SK-N-SH (cell line): ENCODE measurements around the gene TBL1X. TPM values are rescaled to one million over a fixed set of nuclear protein-coding genes. Genes with fewer than 3 reads are reported as not detected.
A peak's percentile ranks its signal among the peaks of the same experiment; 100 is the strongest.

Experiments
- CTCF ChIA-PET: fragments of 300-600, 350-600 bp; formaldehyde crosslinking; extraction: SDS; loops from one replicate; lab custom pipeline; 2021; lab: Yijun Ruan, JAX
- POLR2A ChIA-PET: fragments of 350-600 bp; sonication (Branson Sonifier 250); formaldehyde crosslinking; extraction: SDS; loops from one replicate; lab custom pipeline; 2020; ENCODE audit warnings: antibody characterized with exemption, inconsistent platforms; lab: Yijun Ruan, JAX
- DNase-seq: peaks from one replicate; pipeline ENCODE4 v3.0.0; 2012
- H2AFZ ChIP-seq: fragments of 200-600 bp; sonication (generic); 2 replicates; pipeline ENCODE4 v1.8.1; 2016; ENCODE audit warnings: antibody characterized with exemption, mild to moderate bottlenecking, low read depth
- H3F3A ChIP-seq: fragments of 200-600 bp; sonication (generic); replicated peaks from 2 replicates; pipeline ENCODE3; 2016; ENCODE audit warnings: antibody characterized with exemption, mild to moderate bottlenecking; ENCODE audit not compliant: insufficient read depth
- H3K27ac ChIP-seq, 2 experiments: fragments of 200-500 bp in 1 of 2; fragments of 200-600 bp in 1 of 2; sonication (Bioruptor generic) in 1 of 2; sonication (generic), shearing (Covaris generic) in 1 of 2; 2 replicates each; pipeline versions ENCODE4 v1.5.1 to v1.6.1; 2014 to 2016; ENCODE audit warnings: low read depth in 2 of 2, inconsistent platforms in 1 of 2, low read length in 1 of 2, mild to moderate bottlenecking in 1 of 2, mixed read lengths in 1 of 2
- H3K27me3 ChIP-seq: fragments of 200-600 bp; sonication (generic), shearing (Covaris generic); 2 replicates; pipeline ENCODE4 v1.6.1; 2016; ENCODE audit warnings: mixed run types; ENCODE audit not compliant: insufficient read depth
- H3K36me3 ChIP-seq, 2 experiments: fragments of 200-500 bp in 1 of 2; fragments of 200-600 bp in 1 of 2; sonication (Bioruptor generic) in 1 of 2; sonication (generic) in 1 of 2; replicated peaks in 1 of 2; 2 replicates each; pipeline versions ENCODE3 to v1.5.1; 2014 to 2016; ENCODE audit warnings: low read length in 1 of 2, mild to moderate bottlenecking in 1 of 2; ENCODE audit not compliant: insufficient read depth in 2 of 2, control insufficient read depth in 1 of 2
- H3K4me1 ChIP-seq, 2 experiments: fragments of 200-500 bp in 1 of 2; fragments of 200-600 bp in 1 of 2; sonication (Bioruptor generic) in 1 of 2; sonication (generic), shearing (Covaris generic) in 1 of 2; 2 replicates each; pipeline versions ENCODE4 v1.5.1 to v1.6.1; 2014 to 2016; ENCODE audit warnings: low read depth in 1 of 2, low read length in 1 of 2, mixed run types in 1 of 2; ENCODE audit not compliant: insufficient read depth in 2 of 2, control insufficient read depth in 1 of 2
- H3K4me2 ChIP-seq: fragments of 200-600 bp; sonication (generic), shearing (Covaris generic); 2 replicates; pipeline ENCODE4 v1.6.1; 2017; ENCODE audit warnings: mixed run types
- H3K4me3 ChIP-seq, 2 experiments: fragments of 200-500 bp in 1 of 2; fragments of 200-600 bp in 1 of 2; sonication (Bioruptor generic) in 1 of 2; sonication (generic), shearing (Covaris generic) in 1 of 2; 2 replicates each; pipeline versions ENCODE4 v1.5.1 to v1.8.1; 2014 to 2016; ENCODE audit warnings: low read depth in 2 of 2, inconsistent platforms in 1 of 2, low read length in 1 of 2, mild to moderate bottlenecking in 1 of 2, mixed read lengths in 1 of 2, moderate library complexity in 1 of 2
- H3K79me2 ChIP-seq: fragments of 200-600 bp; sonication (generic); 2 replicates; pipeline ENCODE4 v1.8.1; 2017; ENCODE audit warnings: mild to moderate bottlenecking; ENCODE audit not compliant: insufficient read depth
- H3K9ac ChIP-seq: fragments of 200-600 bp; sonication (generic); 2 replicates; pipeline ENCODE4 v1.6.1; 2017; ENCODE audit warnings: mixed run types
- H3K9me2 ChIP-seq: fragments of 200-600 bp; sonication (generic); 2 replicates; pipeline ENCODE4 v1.6.1; 2017; ENCODE audit warnings: mixed run types
- H3K9me3 ChIP-seq: fragments of 200-600 bp; sonication (generic); 2 replicates; pipeline ENCODE4 v1.6.1; 2017; ENCODE audit warnings: mixed run types, mild to moderate bottlenecking, moderate library complexity
- H4K20me1 ChIP-seq: fragments of 200-600 bp; sonication (generic); 2 replicates; pipeline ENCODE4 v1.6.1; 2017; ENCODE audit warnings: mild to moderate bottlenecking, mixed run types; ENCODE audit not compliant: insufficient read depth
- CTCF ChIP-seq: fragments of 200-600 bp; sonication (generic); IDR thresholded peaks from 2 replicates; pipeline ENCODE4 v1.6.1; 2017; ENCODE audit warnings: antibody characterized with exemption, mild to moderate bottlenecking, moderate library complexity
- ELF1 ChIP-seq: IDR thresholded peaks from 2 replicates; pipeline ENCODE4 v1.4.0; 2012
- EP300 ChIP-seq, 2 experiments: IDR thresholded peaks; 2 replicates each; pipeline versions ENCODE4 v1.4.0 to v1.6.1; 2012; ENCODE audit warnings: borderline replicate concordance in 1 of 2, low read depth in 1 of 2, low read length in 1 of 2
- FOSL2 ChIP-seq: IDR thresholded peaks from 2 replicates; pipeline ENCODE4 v1.4.0; 2012; ENCODE audit warnings: low read depth, mild to moderate bottlenecking, moderate library complexity, borderline replicate concordance
- FOXJ3 ChIP-seq: sonication (generic); formaldehyde crosslinking; IDR thresholded peaks from 2 replicates; pipeline ENCODE4 v1.5.1; 2020; ENCODE audit warnings: mild to moderate bottlenecking, missing genetic modification reagents
- FOXM1 ChIP-seq: IDR thresholded peaks from 2 replicates; pipeline ENCODE4 v1.4.0; 2012; ENCODE audit warnings: low read depth, mild to moderate bottlenecking
- GABPA ChIP-seq: IDR thresholded peaks from 2 replicates; pipeline ENCODE4 v1.4.0; 2012; ENCODE audit warnings: low read depth, mild to moderate bottlenecking
- GATA2 ChIP-seq: sonication (generic); formaldehyde crosslinking; IDR thresholded peaks from 2 replicates; pipeline ENCODE4 v1.5.0; 2020; ENCODE audit warnings: mild to moderate bottlenecking, missing genetic modification reagents
- JUND ChIP-seq: IDR thresholded peaks from 2 replicates; pipeline ENCODE4 v1.4.0; 2012
- MAX ChIP-seq: IDR thresholded peaks from 2 replicates; pipeline ENCODE4 v1.4.0; 2012; ENCODE audit warnings: low read depth
- MEF2A ChIP-seq: IDR thresholded peaks from 2 replicates; pipeline ENCODE4 v1.4.0; 2012; ENCODE audit warnings: low read depth, borderline replicate concordance
- NFIC ChIP-seq: IDR thresholded peaks from 2 replicates; pipeline ENCODE4 v1.4.0; 2012; ENCODE audit warnings: borderline replicate concordance
- PBX3 ChIP-seq: IDR thresholded peaks from 2 replicates; pipeline ENCODE4; 2012
- RAD21 ChIP-seq: IDR thresholded peaks from 2 replicates; pipeline ENCODE4 v1.6.1; 2012; ENCODE audit warnings: mild to moderate bottlenecking, low read length
- RCOR1 ChIP-seq: fragments of 150-350 bp; IDR thresholded peaks from 2 replicates; pipeline ENCODE4 v1.6.1; 2017; ENCODE audit warnings: antibody characterized with exemption, low read length
- REST ChIP-seq: IDR thresholded peaks from 2 replicates; pipeline ENCODE4 v1.6.1; 2012; ENCODE audit warnings: mild to moderate bottlenecking, low read depth, low read length, moderate library complexity
- RXRA ChIP-seq: IDR thresholded peaks from 2 replicates; pipeline ENCODE4 v1.4.0; 2012; ENCODE audit warnings: low read depth, mild to moderate bottlenecking, borderline replicate concordance
- TCF12 ChIP-seq: IDR thresholded peaks from 2 replicates; pipeline ENCODE4 v1.4.0; 2012
- TEAD4 ChIP-seq: IDR thresholded peaks from 2 replicates; pipeline ENCODE4 v1.4.0; 2012; ENCODE audit warnings: mild to moderate bottlenecking, borderline replicate concordance; ENCODE audit not compliant: insufficient read depth
- USF2 ChIP-seq: fragments of 150-350 bp; IDR thresholded peaks from 2 replicates; pipeline ENCODE4 v1.6.1; 2017; ENCODE audit warnings: antibody characterized with exemption, low read length, low read depth, borderline replicate concordance
- WGBS: methylation state at CpG from one replicate; pipeline ENCODE4 v1.1.6; 2017; ENCODE audit warnings: low lambda C conversion rate; 5-methylcytosine and 5-hydroxymethylcytosine counted together
- polyA plus RNA-seq, 3 experiments: library from polyadenylated mRNA; depleted of rRNA; stranded (reverse); fragments of >200 nt; gene quantifications; 2 replicates each; pipeline ENCODE4 v1.2.3, GENCODE V29; 2012

Gene TBL1X
- polyA plus RNA-seq, 1 of the 3 experiments (the other 2 are of a cell fraction) = 10.6 TPM

- H4K20me1 ChIP-seq = peaks cover 4% of the 10 kb centered on the region; the same call in 1 of the 2 replicates
- WGBS = 18% methylated on average over 6 of the region's 6 CpGs
- peak overlapping the region; percentile 32; the same call in 1 of the 2 replicates for H3K4me2 ChIP-seq
- POLR2A ChIA-PET = no interaction called here
- H3K27ac ChIP-seq = peak overlapping the region in 1 of 2 experiments; percentile 23; a peak in 1 of 4 replicates
- CTCF ChIA-PET = no interaction called here
- H3K9ac ChIP-seq = no peak overlapping the region
- H3K9me2 ChIP-seq = no peaks in the 10 kb centered on the region
- no peak for DNase-seq
- peaks cover 10% of the 10 kb centered on the region for H3F3A ChIP-seq
- no peaks in the 10 kb centered on the region for H3K36me3 ChIP-seq
- no peak overlapping the region for H2AFZ ChIP-seq
- peaks cover 0 to 4% of the 10 kb centered on the region in 2 experiments; a peak in 2 of 4 replicates for H3K4me1 ChIP-seq
- no peaks in the 10 kb centered on the region for H3K27me3 ChIP-seq
- no peaks in the 10 kb centered on the region for H3K9me3 ChIP-seq
- 0 out of 2 replicates have a peak, but pooled peaks have one; percentile 40 for TF ChIP-seq MAX
- no peak for TF ChIP-seq MEF2A
- no peak for TF ChIP-seq RAD21
- TF ChIP-seq TEAD4 = no peak
- TF ChIP-seq CTCF = peak; percentile 21
- TF ChIP-seq JUND = peak; percentile 61
- TF ChIP-seq GATA2 = no peak
- TF ChIP-seq RXRA = peak; percentile 22; the same call in 1 of the 2 replicates
- TF ChIP-seq ELF1 = peak; percentile 44; the same call in 1 of the 2 replicates
- no peak for TF ChIP-seq USF2
- TF ChIP-seq FOXJ3 (CRISPR knock-in tag) = no peak
- no peak for TF ChIP-seq REST
- TF ChIP-seq EP300 (IDR thresholded peaks at IDR 0.05; ENCODE audit: borderline replicate concordance in 1 of 2, low read depth in 1 of 2, low read length in 1 of 2) = peak in 1 of 2 experiments; percentile 22; a peak in 1 of 4 replicates
- TF ChIP-seq NFIC = peak; percentile 92
- TF ChIP-seq FOXM1 = no peak
- no peak for TF ChIP-seq RCOR1
- no peak for TF ChIP-seq GABPA
- peak; percentile 46; the same call in 1 of the 2 replicates for TF ChIP-seq TCF12
- TF ChIP-seq PBX3 = peak; percentile 21; the same call in 1 of the 2 replicates
- peak; percentile 74; the same call in 1 of the 2 replicates for TF ChIP-seq FOSL2
- no peak overlapping the region for H3K4me3 ChIP-seq
- peaks cover 6% of the 10 kb centered on the region; the same call in 1 of the 2 replicates for H3K79me2 ChIP-seq
Measured at GRCh38 chrX:9566150-9566621, 101.3 kb downstream of the TBL1X start.
